Glutamatergic neuron (in vitro differentiated cells): ENCODE data around the gene FADS6. TPM values are rescaled to one million over a fixed set of nuclear protein-coding genes. Genes with fewer than 3 reads are reported as not detected.

ENCODE experiments used
- DNase-seq: peaks from one replicate; pipeline ENCODE4 v3.0.0; 2022
- H3K27ac Mint-ChIP-seq: one replicate; pipeline ENCODE4 v1.8.0; 2020; ENCODE audit warnings: mild to moderate bottlenecking, mixed read lengths, inconsistent platforms; ENCODE audit not compliant: unreplicated experiment
- H3K27me3 Mint-ChIP-seq: one replicate; pipeline ENCODE4 v1.8.0; 2020; ENCODE audit warnings: mild to moderate bottlenecking, moderate library complexity, mixed read lengths, inconsistent platforms; ENCODE audit not compliant: unreplicated experiment
- H3K36me3 Mint-ChIP-seq: one replicate; pipeline ENCODE4 v1.8.0; 2020; ENCODE audit warnings: mild to moderate bottlenecking, mixed read lengths, inconsistent platforms; ENCODE audit not compliant: unreplicated experiment
- H3K4me1 Mint-ChIP-seq: one replicate; pipeline ENCODE4 v1.8.0; 2020; ENCODE audit warnings: mild to moderate bottlenecking, low read depth, mixed read lengths, inconsistent platforms; ENCODE audit not compliant: unreplicated experiment
- H3K4me3 Mint-ChIP-seq: one replicate; pipeline ENCODE4 v1.8.0; 2020; ENCODE audit warnings: mild to moderate bottlenecking, mixed read lengths, inconsistent platforms; ENCODE audit not compliant: unreplicated experiment
- H3K9me3 Mint-ChIP-seq: one replicate; pipeline ENCODE4 v1.8.0; 2020; ENCODE audit warnings: mild to moderate bottlenecking, moderate library complexity, mixed read lengths, inconsistent platforms; ENCODE audit not compliant: unreplicated experiment
- total RNA-seq: library from RNA; stranded (reverse); fragmentation: NEBNext Ultra II Directional; extraction: Animal tissue kit (Norgen Biotek cat#: 25700); gene quantifications from one replicate; pipeline ENCODE4 v1.2.1, GENCODE V29; 2021; ENCODE audit not compliant: unreplicated experiment
- TF ChIP-seq, protein P1 (sequence below): fragments of 200-600 bp; sonication (generic); IDR thresholded peaks from one replicate; pipeline ENCODE4 v1.5.0; 2021; ENCODE audit not compliant: partially characterized antibody, unreplicated experiment

Gene FADS6
- total RNA-seq, 1 donor from 2014 or later: not detected

DNA sequence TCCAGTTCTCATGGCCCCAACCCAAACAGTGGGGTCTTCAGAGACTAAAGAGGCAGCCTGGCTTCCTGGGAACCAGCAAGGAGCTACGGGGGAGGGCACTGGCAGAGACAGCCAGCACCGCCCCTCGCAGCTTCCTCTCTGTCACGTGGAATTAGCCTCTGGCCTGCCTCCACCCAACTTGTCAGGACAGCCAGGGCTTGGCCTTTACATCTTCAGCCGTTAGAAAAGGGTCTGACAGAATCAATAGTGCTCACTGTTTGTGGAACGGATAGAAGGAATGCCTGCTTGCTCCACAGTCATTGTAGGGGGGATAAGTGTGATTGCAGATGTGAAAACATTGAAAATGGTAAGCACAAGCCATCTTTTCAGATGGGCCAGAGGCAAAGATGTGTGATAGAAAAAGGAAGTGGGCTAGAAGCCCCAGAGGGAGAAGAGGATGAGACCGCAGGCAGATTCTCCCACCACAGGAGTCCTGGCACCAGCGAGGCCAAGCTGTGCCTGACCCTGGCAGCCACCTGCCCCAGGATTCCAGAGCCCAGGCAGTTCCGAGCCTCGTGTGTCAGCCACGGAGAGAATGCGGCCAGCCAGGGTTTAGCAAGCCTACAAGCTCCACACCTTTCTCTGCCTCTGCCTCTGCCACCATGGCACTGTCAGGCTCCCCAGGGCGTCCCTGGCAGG is 52.3 kb downstream of the FADS6 start:
- no peak for DNase-seq
- H3K4me3 Mint-ChIP-seq: peak overlapping the region; percentile 13

DNA sequence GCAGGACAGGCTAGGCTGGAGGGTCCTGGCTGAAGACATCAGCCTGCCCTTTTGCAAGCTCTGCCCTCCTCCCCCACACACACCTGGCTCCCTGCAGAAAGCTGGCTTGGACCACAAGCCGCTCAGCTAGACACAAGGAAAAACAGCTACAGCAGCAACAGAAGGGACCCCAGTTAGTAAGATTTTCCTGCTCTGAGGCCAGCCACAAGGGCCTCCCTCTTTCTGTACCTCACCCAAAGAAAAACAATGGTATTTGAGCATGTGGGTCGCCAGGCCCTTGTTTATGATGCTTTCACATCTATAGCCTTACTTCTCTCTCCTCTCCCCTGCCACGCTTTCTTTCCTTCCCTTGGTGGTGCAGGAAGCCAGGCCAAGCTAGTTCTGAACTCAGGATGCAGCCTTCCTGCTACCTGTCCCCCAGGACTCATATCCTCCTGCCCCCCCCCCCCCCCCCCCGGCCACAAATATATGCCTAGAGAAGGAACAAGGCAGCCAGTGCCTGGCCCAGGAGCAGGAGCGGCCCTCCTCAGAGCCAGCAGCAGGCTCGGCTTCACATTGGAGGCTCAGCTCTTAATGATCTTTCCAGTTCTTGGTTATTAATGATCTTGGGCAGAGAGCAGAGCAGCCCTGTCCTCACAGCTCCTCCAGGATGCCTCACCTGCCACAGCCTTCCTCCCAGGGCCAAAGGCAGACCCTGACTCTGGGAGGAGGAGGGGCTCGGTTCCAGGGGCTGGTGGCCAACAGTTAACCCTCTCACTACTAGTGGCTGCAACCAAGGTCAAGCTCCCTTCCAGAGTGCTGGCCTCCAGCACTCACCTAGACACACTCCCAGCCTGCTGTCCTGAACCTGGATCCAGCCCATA is 53.2 kb downstream of the FADS6 start:
- H3K4me3 Mint-ChIP-seq: no peak overlapping the region
- H3K9me3 Mint-ChIP-seq: peaks cover 3% of the 10 kb centered on the region
- peaks cover 11% of the 10 kb centered on the region for H3K4me1 Mint-ChIP-seq
- TF ChIP-seq, protein P1, sequence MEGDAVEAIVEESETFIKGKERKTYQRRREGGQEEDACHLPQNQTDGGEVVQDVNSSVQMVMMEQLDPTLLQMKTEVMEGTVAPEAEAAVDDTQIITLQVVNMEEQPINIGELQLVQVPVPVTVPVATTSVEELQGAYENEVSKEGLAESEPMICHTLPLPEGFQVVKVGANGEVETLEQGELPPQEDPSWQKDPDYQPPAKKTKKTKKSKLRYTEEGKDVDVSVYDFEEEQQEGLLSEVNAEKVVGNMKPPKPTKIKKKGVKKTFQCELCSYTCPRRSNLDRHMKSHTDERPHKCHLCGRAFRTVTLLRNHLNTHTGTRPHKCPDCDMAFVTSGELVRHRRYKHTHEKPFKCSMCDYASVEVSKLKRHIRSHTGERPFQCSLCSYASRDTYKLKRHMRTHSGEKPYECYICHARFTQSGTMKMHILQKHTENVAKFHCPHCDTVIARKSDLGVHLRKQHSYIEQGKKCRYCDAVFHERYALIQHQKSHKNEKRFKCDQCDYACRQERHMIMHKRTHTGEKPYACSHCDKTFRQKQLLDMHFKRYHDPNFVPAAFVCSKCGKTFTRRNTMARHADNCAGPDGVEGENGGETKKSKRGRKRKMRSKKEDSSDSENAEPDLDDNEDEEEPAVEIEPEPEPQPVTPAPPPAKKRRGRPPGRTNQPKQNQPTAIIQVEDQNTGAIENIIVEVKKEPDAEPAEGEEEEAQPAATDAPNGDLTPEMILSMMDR: no peak
- peaks cover 14% of the 10 kb centered on the region for H3K36me3 Mint-ChIP-seq
- H3K27ac Mint-ChIP-seq: no peak overlapping the region
- H3K27me3 Mint-ChIP-seq: peaks cover 10% of the 10 kb centered on the region
- no peak for DNase-seq

More for the DNA sequence above, 52.3 kb downstream of the FADS6 start:
- Mint-ChIP-seq H3K4me1 (peaks cover 11% of the 10 kb centered on the region), H3K27me3 (peaks cover 9% of the 10 kb centered on the region), H3K36me3 (peaks cover 12% of the 10 kb centered on the region), H3K9me3 (peaks cover 2% of the 10 kb centered on the region), H3K27ac (peak overlapping the region; percentile 13)
- TF ChIP-seq, protein P1: no peak

DNA sequence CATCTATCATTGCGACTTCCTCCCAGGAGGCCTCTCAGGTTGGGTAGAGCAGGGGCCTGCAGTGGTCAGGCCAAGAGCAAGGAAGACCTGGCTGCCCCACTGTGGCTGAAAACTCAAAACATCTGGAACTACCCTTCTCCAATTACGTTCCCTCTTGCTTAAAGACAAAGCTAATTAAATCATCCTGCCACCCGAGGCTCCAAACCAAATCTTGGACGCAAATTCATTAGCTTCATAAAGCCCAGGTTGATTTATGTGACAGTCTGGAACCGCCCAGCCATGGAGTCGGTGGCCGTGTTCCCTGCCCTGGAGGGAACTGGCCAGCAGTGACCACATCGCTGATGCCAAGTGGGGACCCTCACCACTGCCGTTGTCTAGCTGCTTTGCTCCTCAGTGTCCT is 55.2 kb downstream of the FADS6 start:
- TF ChIP-seq, protein P1: no peak
- Mint-ChIP-seq H3K9me3 (peaks cover 5% of the 10 kb centered on the region), H3K27ac (no peak overlapping the region), H3K27me3 (peaks cover 8% of the 10 kb centered on the region), H3K4me3 (no peak overlapping the region), H3K36me3 (peaks cover 14% of the 10 kb centered on the region), H3K4me1 (peaks cover 17% of the 10 kb centered on the region)
- DNase-seq: no peak

DNA sequence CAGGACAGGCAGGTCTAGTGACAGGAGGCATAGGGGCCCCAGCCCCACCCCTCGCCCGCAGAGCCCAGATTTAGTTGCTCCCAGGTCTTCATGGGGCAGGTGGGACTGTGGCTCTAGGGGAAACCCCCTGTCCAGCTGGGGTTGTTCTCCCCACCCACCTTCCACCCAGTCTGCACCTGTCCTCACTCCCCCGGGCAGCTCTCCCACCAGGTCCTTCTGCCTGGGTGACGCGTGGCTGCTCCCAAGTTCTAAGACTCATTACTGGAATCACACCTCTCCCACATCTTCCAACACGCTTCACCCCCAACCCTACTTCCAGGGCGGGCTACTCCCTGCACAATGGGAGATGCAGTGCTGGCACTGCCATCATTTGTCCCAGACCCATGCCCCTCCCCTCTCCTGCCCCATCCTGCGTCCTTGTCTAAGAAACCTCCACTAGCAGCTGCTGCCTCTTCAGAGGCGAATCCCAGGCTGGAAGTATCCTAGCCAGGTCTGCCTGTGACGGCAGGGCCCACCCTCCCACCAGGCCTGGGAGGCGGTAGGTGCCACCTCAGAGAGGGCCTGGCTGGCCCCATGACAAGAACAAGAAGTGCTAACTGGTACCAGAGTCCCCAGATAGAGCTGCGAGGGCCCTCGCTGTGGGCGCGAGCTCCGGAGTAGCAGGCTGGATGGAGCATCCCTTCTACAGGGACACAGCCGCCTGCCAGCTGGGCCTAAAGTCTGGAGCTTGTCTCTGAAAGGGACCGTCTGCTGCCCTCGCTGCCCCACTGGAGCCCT is 56.6 kb downstream of the FADS6 start:
- Mint-ChIP-seq H3K4me1 (peaks cover 18% of the 10 kb centered on the region), H3K27me3 (peaks cover 12% of the 10 kb centered on the region), H3K4me3 (no peak overlapping the region), H3K36me3 (peaks cover 14% of the 10 kb centered on the region), H3K27ac (no peak overlapping the region), H3K9me3 (peaks cover 5% of the 10 kb centered on the region)
- no peak for DNase-seq
- TF ChIP-seq, protein P1: no peak
